BJ (cell line): Measurements from ENCODE around the gene KIAA1671. TPM values are rescaled to one million over a fixed set of nuclear protein-coding genes. Genes with fewer than 3 reads are reported as not detected.

Source experiments
- CTCF ChIA-PET: fragments of 350-600 bp; formaldehyde crosslinking; extraction: SDS; loops from one replicate; lab custom pipeline; 2021; ENCODE audit warnings: antibody characterized with exemption, inconsistent platforms; lab: Yijun Ruan, JAX
- POLR2A ChIA-PET: fragments of 300-600 bp; sonication (Branson Sonifier 250); formaldehyde crosslinking; extraction: SDS; loops from one replicate; lab custom pipeline; 2021; ENCODE audit warnings: antibody characterized with exemption; lab: Charles Lee
- DNase-seq: peaks from one replicate; pipeline ENCODE4 v3.0.0-alpha.2; 2011; ENCODE audit warnings: low read depth
- H3K27me3 ChIP-seq: 2 replicates; pipeline ENCODE4 v1.6.0; 2011; ENCODE audit warnings: low read length; ENCODE audit not compliant: control insufficient read depth, insufficient read depth
- H3K36me3 ChIP-seq: 2 replicates; pipeline ENCODE4 v1.5.1; 2011; ENCODE audit warnings: low read length; ENCODE audit not compliant: control insufficient read depth, insufficient read depth
- H3K4me3 ChIP-seq: 2 replicates; pipeline ENCODE4 v1.5.1; 2011; ENCODE audit warnings: low read depth, mild to moderate bottlenecking, control low read depth, low read length
- polyA plus RNA-seq: library from polyadenylated mRNA; depleted of rRNA; stranded (reverse); fragments of >200 nt; gene quantifications from 2 replicates; pipeline ENCODE4 v1.2.3, GENCODE V29; 2011
- TF ChIP-seq, protein P1 (sequence below): IDR thresholded peaks from 2 replicates; pipeline ENCODE4 v1.5.1; 2011; ENCODE audit warnings: low read depth, mild to moderate bottlenecking, control low read depth, inconsistent platforms, low read length, moderate library complexity; ENCODE audit not compliant: insufficient read depth

KIAA1671 gene
- polyA plus RNA-seq, 1 experiment, result 0.11 TPM

GRCh38 chr22:24935771-24936483 is 16.6 kb upstream of the KIAA1671 start:
- ChIA-PET CTCF (interaction anchor here (4.0 kb wide), 1 partner anchor 8 kb away, joined by 21 read pairs; no protein-coding TSS in a partner anchor), POLR2A (no interaction called here)
- Histone ChIP-seq H3K27me3 (no peaks in the 10 kb centered on the region; the same call in 1 of the 2 replicates), H3K36me3 (no peaks in the 10 kb centered on the region), H3K4me3 (no peak overlapping the region)
- TF ChIP-seq, protein P1, sequence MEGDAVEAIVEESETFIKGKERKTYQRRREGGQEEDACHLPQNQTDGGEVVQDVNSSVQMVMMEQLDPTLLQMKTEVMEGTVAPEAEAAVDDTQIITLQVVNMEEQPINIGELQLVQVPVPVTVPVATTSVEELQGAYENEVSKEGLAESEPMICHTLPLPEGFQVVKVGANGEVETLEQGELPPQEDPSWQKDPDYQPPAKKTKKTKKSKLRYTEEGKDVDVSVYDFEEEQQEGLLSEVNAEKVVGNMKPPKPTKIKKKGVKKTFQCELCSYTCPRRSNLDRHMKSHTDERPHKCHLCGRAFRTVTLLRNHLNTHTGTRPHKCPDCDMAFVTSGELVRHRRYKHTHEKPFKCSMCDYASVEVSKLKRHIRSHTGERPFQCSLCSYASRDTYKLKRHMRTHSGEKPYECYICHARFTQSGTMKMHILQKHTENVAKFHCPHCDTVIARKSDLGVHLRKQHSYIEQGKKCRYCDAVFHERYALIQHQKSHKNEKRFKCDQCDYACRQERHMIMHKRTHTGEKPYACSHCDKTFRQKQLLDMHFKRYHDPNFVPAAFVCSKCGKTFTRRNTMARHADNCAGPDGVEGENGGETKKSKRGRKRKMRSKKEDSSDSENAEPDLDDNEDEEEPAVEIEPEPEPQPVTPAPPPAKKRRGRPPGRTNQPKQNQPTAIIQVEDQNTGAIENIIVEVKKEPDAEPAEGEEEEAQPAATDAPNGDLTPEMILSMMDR, result no peak
- no peak for DNase-seq

DNA sequence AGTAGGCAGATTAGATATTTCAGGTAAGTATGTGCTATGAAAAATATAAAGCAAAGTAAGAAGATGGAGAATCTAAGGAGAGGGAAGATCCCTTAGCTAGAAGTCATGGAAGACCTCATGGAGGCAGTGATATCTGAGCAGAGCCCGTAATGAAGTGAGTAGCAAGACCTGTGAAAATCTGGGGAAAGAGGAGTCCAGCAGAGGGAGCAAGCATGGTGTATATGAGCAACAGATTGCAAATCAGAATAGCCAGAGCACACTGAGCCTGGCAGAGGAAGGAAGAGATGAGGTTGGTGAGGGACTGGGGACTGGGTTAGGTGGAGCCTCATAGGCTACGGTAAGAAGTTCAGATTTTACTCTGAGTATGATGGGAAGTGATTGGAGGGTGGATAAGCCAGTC is 15.4 kb upstream of the KIAA1671 start:
- POLR2A ChIA-PET, result no interaction called here
- CTCF ChIA-PET, result interaction anchor here (1.2 to 4.0 kb wide), 3 partner anchors 10 to 112 kb away, joined by 3 to 31 read pairs (median 21); no protein-coding TSS in a partner anchor
- DNase-seq, result no peak
- H3K36me3 ChIP-seq, result no peaks in the 10 kb centered on the region
- TF ChIP-seq, protein P1, result no peak
- no peaks in the 10 kb centered on the region for H3K27me3 ChIP-seq
- H3K4me3 ChIP-seq, result no peak overlapping the region

- CTCF ChIA-PET, result interaction anchor here (0.9 to 4.0 kb wide), 14 partner anchors 9 to 137 kb away, joined by 3 to 31 read pairs (median 3); no protein-coding TSS in a partner anchor
- no peaks in the 10 kb centered on the region for H3K27me3 ChIP-seq
- POLR2A ChIA-PET, result no interaction called here
- H3K36me3 ChIP-seq, result no peaks in the 10 kb centered on the region
- TF ChIP-seq, protein P1, result peak; percentile 76
- no peak for DNase-seq
- no peak overlapping the region for H3K4me3 ChIP-seq
These were observed 13.7 kb upstream of the KIAA1671 start for GRCh38 chr22:24938741-24939341.

GRCh38 chr22:24942301-24942700 is 10.2 kb upstream of the KIAA1671 start:
- Histone ChIP-seq H3K27me3 (no peaks in the 10 kb centered on the region), H3K36me3 (no peaks in the 10 kb centered on the region), H3K4me3 (no peak overlapping the region)
- ChIA-PET POLR2A (no interaction called here), CTCF (no interaction called here)
- no peak for DNase-seq
- TF ChIP-seq, protein P1, result no peak

DNA sequence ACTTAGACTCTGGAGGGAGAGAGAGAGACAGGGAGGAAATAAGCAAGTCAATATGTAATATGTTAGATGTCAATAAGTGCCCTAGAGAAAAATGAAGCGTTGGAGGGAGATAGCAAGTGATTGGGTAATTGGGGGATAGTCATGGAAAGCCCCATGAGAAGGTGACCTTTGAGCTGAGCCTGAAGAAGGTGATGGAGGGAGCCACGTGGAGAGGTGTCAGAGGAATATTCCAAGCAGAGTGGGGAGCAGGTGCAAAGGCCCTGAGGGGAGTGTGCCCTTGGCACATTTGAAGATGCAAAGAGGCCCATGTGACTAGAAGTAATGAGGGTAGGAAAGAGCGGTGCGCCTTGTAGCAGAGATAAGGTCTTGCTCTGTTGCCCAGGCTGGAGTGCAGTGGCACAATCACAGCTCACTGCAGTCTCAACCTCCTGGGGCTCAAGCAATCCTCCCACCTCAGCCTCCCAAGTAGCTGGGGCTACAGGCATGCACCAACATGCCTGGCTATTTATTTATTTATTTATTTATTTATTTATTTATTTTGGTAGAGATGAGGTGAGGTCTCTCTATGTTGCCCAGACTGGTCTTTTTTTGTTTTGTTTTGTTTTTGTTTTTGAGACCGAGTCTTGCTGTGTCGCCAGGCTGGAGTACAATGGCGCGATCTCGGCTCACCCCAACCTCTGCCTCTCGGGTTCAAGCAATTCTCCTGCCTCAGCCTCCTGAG is 8.1 kb upstream of the KIAA1671 start:
- TF ChIP-seq, protein P1, result no peak
- CTCF ChIA-PET, result no interaction called here
- POLR2A ChIA-PET, result no interaction called here
- Histone ChIP-seq H3K36me3 (no peaks in the 10 kb centered on the region), H3K27me3 (no peaks in the 10 kb centered on the region), H3K4me3 (no peak overlapping the region)
- no peak for DNase-seq
